GM18861 (cell line): ENCODE data around the gene LALBA.
"Not testable (repeated sequence)": the region's sequence is repeated elsewhere in the genome, so short reads cannot be mapped to it uniquely, and the experiment has no call there.

Experiments
- ATAC-seq: cut with Tn5 transposase; IDR thresholded peaks from one replicate; pipeline ENCODE4 v1.9.1; 2021; ENCODE audit not compliant: unreplicated experiment

LALBA gene

GRCh38 chr12:48532601-48533000 lies 37.2 kb downstream of the LALBA start:
- ATAC-seq = no peak

GRCh38 chr12:48527891-48528670 lies 41.8 kb downstream of the LALBA start:
- ATAC-seq = no peak

DNA sequence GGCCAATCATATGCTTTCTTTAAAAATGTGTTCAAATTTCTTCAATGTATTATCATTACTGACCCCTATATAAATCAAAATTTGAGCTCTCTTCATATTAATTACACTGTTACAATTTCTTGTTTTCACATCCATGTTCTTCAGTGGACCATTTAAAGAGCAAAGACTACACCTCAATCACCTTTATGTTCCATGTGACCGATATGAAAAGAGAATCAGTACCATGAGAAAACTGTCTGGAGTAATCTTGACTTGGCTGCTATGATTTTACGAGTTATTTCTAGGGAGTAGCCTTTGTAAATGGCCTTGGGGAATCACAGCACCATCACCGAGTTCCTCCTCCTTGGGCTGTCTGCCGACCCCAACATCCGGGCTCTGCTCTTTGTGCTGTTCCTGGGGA lies 44.5 kb downstream of the LALBA start, which contains the start of gene OR8S1:
Gene OR8S1 (plus strand): TSS at position 301 of the 400 bp plus-strand sequence. CDS start 0 bp downstream, at position 301.
- no peak for ATAC-seq

- ATAC-seq = not testable (repeated sequence)
Observed at GRCh38 chr12:48520381-48520780, 49.5 kb downstream of the LALBA start.
